Caco-2 (cell line): ENCODE measurements around the gene CLSTN2. TPM values are rescaled to one million over a fixed set of nuclear protein-coding genes. Genes with fewer than 3 reads are reported as not detected.

Source experiments
- BruUV-seq: library from RNA; stranded (reverse); fragments of 400-500 nt; replicated peaks from 2 replicates; lab custom pipeline; 2021; lab: Mats Ljungman, UMichigan
- CTCF ChIA-PET: fragments of 300-600 bp; sonication (Branson Sonifier 250); formaldehyde crosslinking; loops from one replicate; lab custom pipeline; 2022; ENCODE audit warnings: antibody characterized with exemption; lab: Charles Lee
- POLR2A ChIA-PET: fragments of 300-600 bp; sonication (Branson Sonifier 250); formaldehyde crosslinking; loops from one replicate; lab custom pipeline; 2022; ENCODE audit warnings: antibody characterized with exemption; lab: Charles Lee
- DNase-seq, 2 experiments: peaks; one replicate each; pipeline versions ENCODE4 v3.0.0 to v3.0.0-alpha.2; 2020 to 2022
- H3K27me3 ChIP-seq: replicated peaks from 2 replicates; pipeline ENCODE4 v1.6.0; 2011; ENCODE audit warnings: low read length; ENCODE audit not compliant: control insufficient read depth, insufficient read depth
- H3K36me3 ChIP-seq: 2 replicates; pipeline ENCODE4 v1.5.1; 2011; ENCODE audit warnings: low read length; ENCODE audit not compliant: control insufficient read depth, insufficient read depth
- H3K4me1 ChIP-seq: fragments of 250-450 bp; sonication (Bioruptor Pico); 2 replicates; pipeline ENCODE4 v1.5.1; 2020; ENCODE audit warnings: mild to moderate bottlenecking
- H3K4me3 ChIP-seq: 2 replicates; pipeline ENCODE4 v1.5.1; 2011; ENCODE audit warnings: low read depth, mild to moderate bottlenecking, control low read depth, low read length
- H3K9me3 ChIP-seq: fragments of 250-450 bp; sonication (Bioruptor Pico); 2 replicates; pipeline ENCODE4 v1.5.1; 2020; ENCODE audit warnings: mild to moderate bottlenecking, moderate library complexity
- H3K27ac Mint-ChIP-seq: one replicate; pipeline ENCODE4 v1.8.0; 2022; ENCODE audit warnings: mixed read lengths; ENCODE audit not compliant: unreplicated experiment
- H3K27me3 Mint-ChIP-seq: one replicate; pipeline ENCODE4 v1.8.0; 2022; ENCODE audit warnings: mixed read lengths; ENCODE audit not compliant: insufficient read depth, unreplicated experiment
- H3K36me3 Mint-ChIP-seq: one replicate; pipeline ENCODE4 v1.8.0; 2022; ENCODE audit warnings: mild to moderate bottlenecking, mixed read lengths; ENCODE audit not compliant: insufficient read depth, unreplicated experiment
- H3K4me1 Mint-ChIP-seq: one replicate; pipeline ENCODE4 v1.8.0; 2022; ENCODE audit warnings: low read depth, mixed read lengths; ENCODE audit not compliant: unreplicated experiment
- H3K4me3 Mint-ChIP-seq: one replicate; pipeline ENCODE4 v1.8.0; 2022; ENCODE audit warnings: mild to moderate bottlenecking, moderate library complexity, mixed read lengths; ENCODE audit not compliant: unreplicated experiment
- H3K9me3 Mint-ChIP-seq: one replicate; pipeline ENCODE4 v1.8.0; 2022; ENCODE audit warnings: mixed read lengths; ENCODE audit not compliant: unreplicated experiment
- CTCF ChIP-seq, 2 experiments: fragments of 200-600 bp in 1 of 2; IDR thresholded peaks; 1 replicate in 1 of 2; 2 replicates in 1 of 2; pipeline versions ENCODE4 v1.5.1 to v1.8.0; 2011 to 2022; ENCODE audit warnings: antibody characterized with exemption in 1 of 2, control low read depth in 1 of 2, inconsistent platforms in 1 of 2, low read depth in 1 of 2, low read length in 1 of 2, mild to moderate bottlenecking in 1 of 2, moderate library complexity in 1 of 2; ENCODE audit not compliant: insufficient read depth in 1 of 2, severe bottlenecking in 1 of 2, unreplicated experiment in 1 of 2
- intact Hi-C: fragments of 100-400 bp; cut with micrococcal nuclease; formaldehyde crosslinking; loops from one replicate; pipeline ENCODE4 v1.10.0; 2022; ENCODE audit not compliant: unreplicated experiment
- total RNA-seq: library from RNA; stranded (reverse); gene quantifications from 2 replicates; pipeline ENCODE4 v1.2.3, GENCODE V29; 2022

CLSTN2 gene
- total RNA-seq, 1 experiment from 2014 or later: 26.1 TPM

DNA sequence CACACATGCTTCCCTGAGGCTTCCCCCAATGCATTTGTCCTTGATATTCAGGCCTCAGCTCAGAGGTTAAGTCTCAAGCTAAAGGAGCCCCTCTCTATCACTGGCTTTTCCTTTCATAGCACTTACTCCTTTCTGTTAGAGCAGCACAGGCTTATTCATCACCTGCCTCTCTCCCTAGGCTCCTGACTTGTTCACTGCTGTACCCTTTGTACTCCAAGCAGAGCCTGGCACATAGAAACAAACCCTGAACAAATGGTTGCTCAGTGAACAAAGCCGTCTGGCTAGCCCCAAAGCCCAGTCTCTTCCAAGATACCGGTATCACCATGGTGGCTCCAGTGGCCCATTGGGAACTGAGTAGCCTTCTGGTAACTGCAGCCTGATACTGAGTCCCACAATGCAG is 511.7 kb downstream of the CLSTN2 start:
- Histone ChIP-seq H3K4me3 (no peak overlapping the region), H3K4me1 (peaks cover 10% of the 10 kb centered on the region), H3K36me3 (no peaks in the 10 kb centered on the region), H3K27me3 (no peaks in the 10 kb centered on the region), H3K9me3 (no peaks in the 10 kb centered on the region)
- CTCF ChIA-PET: no interaction called here
- no peak overlapping the region for H3K27ac Mint-ChIP-seq
- intact Hi-C loops: no loop called here
- H3K9me3 Mint-ChIP-seq: no peaks in the 10 kb centered on the region
- no TSS peak for BruUV-seq
- peaks cover 7% of the 10 kb centered on the region for H3K4me1 Mint-ChIP-seq
- no peaks in the 10 kb centered on the region for H3K27me3 Mint-ChIP-seq
- no peak for TF ChIP-seq CTCF (IDR thresholded peaks at IDR 0.05; ENCODE audit: insufficient read depth in 1 of 2, low read depth in 1 of 2, low read length in 1 of 2, severe bottlenecking in 1 of 2, unreplicated experiment in 1 of 2)
- no peaks in the 10 kb centered on the region for H3K36me3 Mint-ChIP-seq
- H3K4me3 Mint-ChIP-seq: no peak overlapping the region
- POLR2A ChIA-PET: no interaction called here
- DNase-seq: no peak

- TF ChIP-seq CTCF (IDR thresholded peaks at IDR 0.05; ENCODE audit: insufficient read depth in 1 of 2, low read depth in 1 of 2, low read length in 1 of 2, severe bottlenecking in 1 of 2, unreplicated experiment in 1 of 2): no peak
- Mint-ChIP-seq H3K4me1 (peaks cover 7% of the 10 kb centered on the region), H3K27me3 (no peaks in the 10 kb centered on the region), H3K4me3 (no peak overlapping the region), H3K36me3 (no peaks in the 10 kb centered on the region), H3K9me3 (no peaks in the 10 kb centered on the region), H3K27ac (no peak overlapping the region)
- BruUV-seq: no TSS peak
- H3K4me3 ChIP-seq: no peak overlapping the region
- H3K36me3 ChIP-seq: no peaks in the 10 kb centered on the region
- ChIA-PET POLR2A (no interaction called here), CTCF (no interaction called here)
- DNase-seq: no peak
- no peaks in the 10 kb centered on the region for H3K9me3 ChIP-seq
- intact Hi-C loops: no loop called here
- H3K27me3 ChIP-seq: no peaks in the 10 kb centered on the region
- H3K4me1 ChIP-seq: peaks cover 10% of the 10 kb centered on the region
Measured at GRCh38 chr3:140447136-140447535, 512.2 kb downstream of the CLSTN2 start.

GRCh38 chr3:140448001-140448400 is 513.0 kb downstream of the CLSTN2 start:
- H3K27ac Mint-ChIP-seq: no peak overlapping the region
- no peaks in the 10 kb centered on the region for H3K9me3 Mint-ChIP-seq
- no peaks in the 10 kb centered on the region for H3K27me3 Mint-ChIP-seq
- Histone ChIP-seq H3K36me3 (no peaks in the 10 kb centered on the region), H3K4me3 (no peak overlapping the region), H3K4me1 (peaks cover 10% of the 10 kb centered on the region), H3K27me3 (no peaks in the 10 kb centered on the region), H3K9me3 (no peaks in the 10 kb centered on the region)
- CTCF ChIA-PET: no interaction called here
- peaks cover 7% of the 10 kb centered on the region for H3K4me1 Mint-ChIP-seq
- no peak for DNase-seq
- POLR2A ChIA-PET: no interaction called here
- intact Hi-C loops: no loop called here
- TF ChIP-seq CTCF (IDR thresholded peaks at IDR 0.05; ENCODE audit: insufficient read depth in 1 of 2, low read depth in 1 of 2, low read length in 1 of 2, severe bottlenecking in 1 of 2, unreplicated experiment in 1 of 2): no peak
- no TSS peak for BruUV-seq
- H3K36me3 Mint-ChIP-seq: no peaks in the 10 kb centered on the region
- no peak overlapping the region for H3K4me3 Mint-ChIP-seq
